ENCODE results near the gene ZSCAN21. TPM values are rescaled to one million over a fixed set of nuclear protein-coding genes. Genes with fewer than 3 reads are reported as not detected.
"Not testable (repeated sequence)": the region's sequence is repeated elsewhere in the genome, so short reads cannot be mapped to it uniquely, and the experiment has no call there.

The ZSCAN21 gene
- 1 to 10 TPM; 6.7 to 7.1 TPM for total RNA-seq
- long read RNA-seq, partial matches to known transcripts = 0 of 10 reads
- long read RNA-seq, other reads (novel, unspliced or antisense) = 8 of 10 reads

DNA sequence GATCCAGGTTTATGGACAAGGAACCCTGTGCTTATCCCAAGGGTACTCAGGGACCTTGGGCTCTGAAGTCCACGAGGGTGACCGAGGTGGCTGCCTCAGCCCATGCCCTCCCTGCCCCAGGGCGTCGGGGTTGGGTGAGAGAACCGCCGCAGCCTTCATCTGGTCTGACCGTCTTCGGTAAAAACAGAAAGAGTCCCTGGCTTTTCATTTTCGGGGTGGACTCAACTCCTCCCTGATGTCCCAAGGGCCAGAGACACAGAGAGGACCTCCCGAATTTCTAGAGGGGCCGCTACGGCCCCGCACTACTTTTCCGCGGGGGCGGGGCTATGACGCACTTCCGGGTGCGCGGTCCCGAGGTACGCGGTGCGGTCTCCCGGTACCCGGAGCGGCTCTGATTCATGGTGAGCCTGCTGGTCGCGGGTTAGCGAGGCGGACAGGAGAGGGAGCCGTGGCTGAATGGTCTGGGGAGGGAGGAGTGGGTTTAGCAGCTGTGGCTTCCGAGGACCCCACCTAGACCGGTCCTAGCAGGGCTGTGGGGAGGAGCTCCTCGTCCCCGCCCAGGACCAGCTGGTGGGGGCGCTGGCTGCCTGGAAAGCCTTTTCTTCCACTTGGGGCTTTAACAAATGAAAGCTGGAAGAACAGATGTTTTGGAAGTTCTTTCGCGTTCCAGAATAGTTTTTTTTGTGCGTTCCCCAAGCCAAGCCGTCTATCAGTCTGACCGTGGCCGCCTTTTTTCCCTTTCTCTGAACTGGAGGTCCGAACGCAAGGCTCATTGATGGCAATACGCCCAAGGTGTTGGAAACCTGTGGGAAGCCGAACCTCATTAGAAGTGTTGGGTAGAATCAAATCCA, at the start of gene ZSCAN21:
Gene ZSCAN21 (plus strand): TSS at position 334 of the 851 bp plus-strand sequence. CDS start 7,233 bp downstream, outside the sequence.
- DNase-seq = peak; percentile 81 to 89
- intact Hi-C loops (cut with DNase I, micrococcal nuclease) = loop anchor here (10.0 kb wide), 1 partner anchor 55 kb away; no protein-coding TSS in a partner anchor
- ATAC-seq = peak; percentile 82

DNA sequence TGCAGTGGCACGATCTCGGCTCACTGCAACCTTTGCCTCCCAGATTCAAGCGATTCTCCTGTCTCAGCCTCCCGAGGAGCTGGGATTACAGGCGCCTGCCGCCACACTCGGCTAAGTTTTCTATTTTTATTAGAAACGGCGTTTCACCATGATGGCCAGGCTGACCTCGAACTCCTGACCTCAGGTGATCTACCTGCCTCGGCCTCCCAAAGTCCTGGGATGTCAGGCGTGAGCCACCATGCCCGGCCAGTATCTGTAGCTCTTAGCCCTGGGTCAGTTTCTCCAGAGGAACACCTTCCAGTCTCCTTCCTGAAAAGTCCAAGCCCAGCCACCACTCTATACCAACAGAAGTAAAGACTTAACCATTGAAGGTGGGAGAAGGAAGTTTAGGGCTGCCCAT, 49.3 kb upstream of the ZSCAN21 start:
- ATAC-seq (no peak), DNase-seq (no peak)
- intact Hi-C loops (cut with DNase I, micrococcal nuclease) = no loop called here

DNA sequence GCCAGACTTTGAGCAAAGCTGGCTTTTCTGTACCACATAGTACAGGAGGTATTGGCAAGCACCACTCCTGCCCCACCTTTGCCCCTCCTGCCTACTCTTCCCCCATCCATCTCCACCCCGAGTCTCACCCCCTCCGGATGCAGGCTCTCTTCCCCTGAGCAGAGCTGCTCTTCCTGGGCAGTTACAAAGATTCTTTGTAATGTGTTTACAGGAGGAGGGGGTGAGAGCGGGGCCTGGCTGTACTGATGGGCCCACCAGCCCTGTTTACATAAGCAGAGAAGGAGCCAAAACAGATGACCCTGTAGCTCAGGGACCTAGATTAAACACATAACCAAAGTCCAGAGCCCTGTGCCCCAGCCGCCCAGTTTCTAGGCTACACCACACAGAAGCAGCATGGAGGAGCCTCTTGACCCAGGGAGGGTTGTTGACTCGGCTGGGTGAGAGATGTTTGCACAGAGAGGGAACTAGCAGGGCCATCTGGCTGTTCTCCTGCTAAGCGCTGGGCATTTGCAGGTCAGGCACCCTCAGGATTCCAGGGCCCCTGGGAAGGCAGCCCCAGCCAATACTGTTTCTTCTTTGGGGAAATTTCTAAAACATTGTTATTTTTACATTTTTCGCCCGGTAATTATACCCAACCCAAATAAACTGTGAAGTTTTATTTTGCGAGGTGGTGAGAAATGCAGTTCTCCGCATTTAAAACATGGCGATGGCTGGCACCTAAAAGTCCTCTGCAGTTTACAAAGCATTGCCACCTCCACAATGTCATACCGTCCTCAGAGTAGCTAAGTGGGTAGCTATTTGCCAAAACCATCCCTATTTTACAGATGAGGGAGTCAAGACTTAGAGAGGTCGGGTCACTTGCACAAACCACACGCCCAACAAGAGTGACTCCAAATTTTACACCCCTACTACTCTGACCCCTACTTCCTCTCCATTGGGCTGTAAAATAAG, 45.6 kb upstream of the ZSCAN21 start:
- peak; percentile 79 for ATAC-seq
- intact Hi-C loops (cut with DNase I, micrococcal nuclease) = no loop called here
- DNase-seq = peak; percentile 65 to 85

- no peak for ATAC-seq
- no peak for DNase-seq
- intact Hi-C loops (cut with DNase I, micrococcal nuclease) = no loop called here
These were observed 41.7 kb upstream of the ZSCAN21 start for GRCh38 chr7:100007887-100008286.

DNA sequence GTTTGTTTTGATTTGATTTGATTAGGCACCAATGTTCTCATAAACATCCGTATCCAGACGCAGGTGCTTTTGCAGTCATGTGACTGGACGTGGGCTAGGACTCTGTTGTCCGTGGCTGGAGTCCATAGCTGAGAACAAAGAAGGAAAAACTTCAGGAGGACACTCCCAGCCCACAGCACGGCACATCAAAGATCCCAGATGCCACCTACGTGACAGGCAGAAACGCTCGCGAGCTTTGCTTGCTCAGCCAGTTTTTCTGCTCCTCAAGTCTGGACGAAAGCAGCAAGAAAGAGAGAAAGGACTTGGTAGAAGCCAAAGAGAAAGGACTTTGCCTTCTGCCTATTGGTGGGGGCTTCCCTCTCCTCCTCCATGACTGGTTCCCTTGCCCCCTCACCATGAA, 41.0 kb upstream of the ZSCAN21 start:
- ATAC-seq (peak; percentile 69), DNase-seq (peak; percentile 74 to 82)
- intact Hi-C loops (cut with DNase I, micrococcal nuclease) = no loop called here

- intact Hi-C loops (cut with DNase I, micrococcal nuclease); DNase-seq; ATAC-seq: not testable (repeated sequence)
These were observed 39.6 kb upstream of the ZSCAN21 start for GRCh38 chr7:100009952-100010351.

- ATAC-seq = no peak
- no peak for DNase-seq
- intact Hi-C loops (cut with DNase I, micrococcal nuclease) = no loop called here
These were observed 38.7 kb upstream of the ZSCAN21 start for GRCh38 chr7:100010901-100011300.

DNA sequence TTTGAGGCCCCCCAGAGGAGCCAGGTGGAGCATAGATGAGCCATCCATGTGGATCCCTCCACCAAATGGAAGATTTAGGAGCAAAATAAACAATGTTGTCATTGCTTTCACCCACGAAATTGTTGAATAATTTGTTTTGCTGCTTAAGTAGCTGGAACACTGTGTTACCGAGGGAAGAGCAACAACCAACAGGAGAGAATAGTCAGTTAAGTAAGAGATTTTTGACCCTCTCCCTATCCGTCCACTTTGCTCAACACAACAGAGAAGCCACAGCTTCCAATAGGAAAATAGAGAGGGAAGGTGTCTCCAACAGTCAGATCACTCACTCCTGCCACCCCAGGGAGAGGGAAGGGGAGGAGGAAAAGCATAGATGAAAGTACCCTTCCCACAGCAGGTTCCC, 38.1 kb upstream of the ZSCAN21 start:
- DNase-seq (no peak), ATAC-seq (no peak)
- intact Hi-C loops (cut with DNase I, micrococcal nuclease) = no loop called here

DNA sequence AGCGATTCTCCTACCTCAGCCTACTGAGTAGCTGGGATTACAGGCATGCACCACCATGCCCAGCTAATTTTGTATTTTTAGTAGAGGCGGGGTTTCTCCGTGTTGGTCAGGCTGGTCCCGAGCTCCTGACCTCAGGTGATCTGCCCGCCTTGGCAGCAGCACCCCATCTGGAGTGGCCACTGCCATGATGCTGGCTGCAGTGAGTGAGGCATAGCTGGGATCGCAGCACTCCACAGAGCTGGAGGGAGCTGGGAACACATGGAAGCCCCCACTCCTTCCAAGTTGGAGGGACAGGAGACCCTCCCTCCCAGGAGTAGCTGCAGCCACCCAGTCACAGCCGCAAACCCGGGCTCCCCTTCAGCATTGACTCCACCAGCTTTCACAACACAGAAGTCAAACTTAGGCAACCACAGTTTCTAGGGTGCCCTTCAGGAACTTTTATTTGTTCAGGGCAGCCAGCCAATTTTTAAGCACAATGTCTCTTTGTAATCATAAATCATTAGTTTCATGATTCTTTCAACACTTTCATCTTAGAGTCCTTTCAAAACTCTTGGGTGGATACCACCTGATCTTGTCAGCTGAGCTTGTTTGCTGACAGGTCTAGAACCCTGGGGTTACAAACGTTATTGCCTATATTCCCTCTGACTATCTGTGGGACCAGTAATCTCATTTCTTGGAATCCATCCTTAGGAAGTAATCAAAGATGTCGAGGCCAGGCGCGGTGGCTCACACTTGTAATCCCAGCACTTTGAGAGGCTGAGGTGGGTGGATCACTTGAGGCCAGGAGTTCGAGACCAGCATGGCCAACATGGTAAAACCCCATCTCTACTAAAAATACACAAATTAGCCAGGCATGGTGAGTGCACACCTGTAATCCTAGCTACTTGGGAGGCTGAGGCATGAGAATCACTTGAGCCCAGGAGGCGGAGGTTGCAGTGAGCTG, 36.9 kb upstream of the ZSCAN21 start:
- intact Hi-C loops (cut with DNase I, micrococcal nuclease) = not testable (repeated sequence)

DNA sequence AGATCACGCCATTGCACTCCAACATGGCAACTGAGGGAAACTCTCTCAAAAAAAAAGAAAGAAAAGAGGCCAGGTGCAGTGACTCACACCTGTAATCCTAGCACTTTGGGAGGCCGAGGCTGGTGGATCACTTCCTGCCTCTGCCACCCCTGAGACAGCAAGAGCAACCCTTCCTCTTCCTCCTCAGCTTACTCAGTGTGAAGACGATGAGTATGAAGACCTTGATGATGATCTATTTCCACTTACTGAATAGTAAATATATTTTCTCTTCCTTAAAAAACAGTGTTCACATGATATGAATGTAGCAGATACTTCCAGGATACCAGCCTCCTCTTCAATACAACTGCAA, 36.3 kb upstream of the ZSCAN21 start:
- intact Hi-C loops (cut with DNase I, micrococcal nuclease) = no loop called here
- ATAC-seq (no peak), DNase-seq (no peak)

More for the DNA sequence above, 36.9 kb upstream of the ZSCAN21 start:
- DNase-seq (peak in 1 of 2 donors; percentile 42), ATAC-seq (peak; percentile 7)

GRCh38 chr7:100015232-100016214, 34.1 kb upstream of the ZSCAN21 start, which contains the start of gene ZKSCAN1:
Gene ZKSCAN1, plus strand, starts transcription at chr7:100015596. Its CDS starts 7,911 bp downstream, at chr7:100023507.
- ATAC-seq = peak; percentile 83
- intact Hi-C loops (cut with DNase I, micrococcal nuclease) = no loop called here
- peak; percentile 90 to 91 for DNase-seq

DNA sequence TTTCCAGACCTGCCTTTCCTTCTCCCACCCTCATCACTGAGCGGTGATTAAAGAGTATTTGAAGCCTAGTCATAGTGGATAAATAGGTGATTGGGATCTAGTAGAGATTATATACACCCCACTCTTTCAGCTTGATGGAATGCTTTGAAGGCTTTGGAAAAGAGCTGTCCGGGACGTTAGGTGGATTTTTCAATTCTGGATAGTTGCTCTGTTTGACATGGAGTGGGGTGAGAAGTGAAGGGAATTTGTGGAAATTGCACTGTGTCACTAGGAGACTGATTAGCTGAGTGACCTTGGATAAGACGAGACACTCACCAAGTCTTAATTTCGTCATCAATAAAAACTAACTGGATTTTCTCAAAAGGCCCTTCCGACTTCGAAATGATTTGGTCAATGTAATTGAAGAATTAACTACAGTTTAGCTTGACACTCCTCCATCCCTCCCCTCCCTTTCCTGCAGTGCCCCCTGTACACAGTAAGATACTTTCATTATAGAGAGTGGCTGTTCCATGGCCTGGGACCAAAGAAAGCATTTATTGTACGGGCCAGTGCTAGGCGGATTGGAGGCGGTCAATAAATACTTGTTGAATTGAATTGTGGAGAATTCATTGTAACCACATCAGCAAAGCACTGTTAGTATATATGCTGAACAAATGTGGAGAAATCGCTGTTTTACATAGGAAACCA, 33.2 kb upstream of the ZSCAN21 start:
- intact Hi-C loops (cut with DNase I, micrococcal nuclease) = no loop called here
- ATAC-seq = peak; percentile 70
- peak in 1 of 2 donors; percentile 49 for DNase-seq

GRCh38 chr7:100017300-100017699, 32.3 kb upstream of the ZSCAN21 start:
- ATAC-seq (peak; percentile 65), DNase-seq (peak; percentile 68 to 70)
- intact Hi-C loops (cut with DNase I, micrococcal nuclease) = no loop called here

GRCh38 chr7:100017875-100018274, 31.7 kb upstream of the ZSCAN21 start:
- no peak for ATAC-seq
- intact Hi-C loops (cut with DNase I, micrococcal nuclease) = no loop called here
- no peak for DNase-seq

DNA sequence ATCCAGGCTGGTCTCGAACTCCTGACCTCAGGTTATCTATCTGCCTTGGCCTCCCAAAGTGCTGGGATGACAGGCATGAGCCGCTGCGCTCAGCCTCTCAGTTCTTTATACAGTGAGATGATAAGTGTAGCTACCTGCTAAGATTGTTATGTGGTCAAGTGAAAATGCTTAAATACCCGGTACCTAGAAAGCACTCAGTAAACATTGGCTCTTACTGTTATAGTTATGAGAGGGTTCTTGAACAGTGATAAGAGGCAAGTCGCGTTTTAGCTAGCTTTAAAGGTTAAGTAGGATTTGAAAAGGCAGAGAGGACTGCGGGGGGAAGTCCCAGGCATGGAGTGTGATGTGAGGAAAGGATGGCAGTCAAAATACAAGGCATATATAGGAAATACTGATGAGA, 29.7 kb upstream of the ZSCAN21 start:
- ATAC-seq = no peak
- intact Hi-C loops (cut with DNase I, micrococcal nuclease) = no loop called here

GRCh38 chr7:100021297-100021696, 28.3 kb upstream of the ZSCAN21 start:
- DNase-seq (no peak), ATAC-seq (no peak)
- intact Hi-C loops (cut with DNase I, micrococcal nuclease) = no loop called here

More for the DNA sequence above, 29.7 kb upstream of the ZSCAN21 start:
- DNase-seq = no peak
